Transverse colon (tissue), 3 donors: ENCODE measurements around the gene KCTD6.

Experiments used
- EP300 ChIP-seq: sonication (generic); formaldehyde crosslinking; IDR thresholded peaks from one replicate; pipeline ENCODE4 v1.6.1; 2017; ENCODE audit warnings: antibody characterized with exemption, low read depth
- POLR2A ChIP-seq: fragments of 450-650 bp; IDR thresholded peaks from one replicate; pipeline ENCODE4 v1.6.1; 2016; ENCODE audit warnings: antibody characterized with exemption, mild to moderate bottlenecking, moderate library complexity
- TF ChIP-seq, protein P1 (sequence below), 5 experiments: fragments of 200-600 bp in 3 of 5; fragments of 450-650 bp in 2 of 5; sonication (generic) in 3 of 5; IDR thresholded peaks; 1 replicate in 2 of 5; 2 replicates in 3 of 5; pipeline ENCODE4 v1.5.1; 2016 to 2017; ENCODE audit warnings: antibody characterized with exemption in 5 of 5, inconsistent platforms in 3 of 5, mild to moderate bottlenecking in 2 of 5, moderate library complexity in 1 of 5

DNA sequence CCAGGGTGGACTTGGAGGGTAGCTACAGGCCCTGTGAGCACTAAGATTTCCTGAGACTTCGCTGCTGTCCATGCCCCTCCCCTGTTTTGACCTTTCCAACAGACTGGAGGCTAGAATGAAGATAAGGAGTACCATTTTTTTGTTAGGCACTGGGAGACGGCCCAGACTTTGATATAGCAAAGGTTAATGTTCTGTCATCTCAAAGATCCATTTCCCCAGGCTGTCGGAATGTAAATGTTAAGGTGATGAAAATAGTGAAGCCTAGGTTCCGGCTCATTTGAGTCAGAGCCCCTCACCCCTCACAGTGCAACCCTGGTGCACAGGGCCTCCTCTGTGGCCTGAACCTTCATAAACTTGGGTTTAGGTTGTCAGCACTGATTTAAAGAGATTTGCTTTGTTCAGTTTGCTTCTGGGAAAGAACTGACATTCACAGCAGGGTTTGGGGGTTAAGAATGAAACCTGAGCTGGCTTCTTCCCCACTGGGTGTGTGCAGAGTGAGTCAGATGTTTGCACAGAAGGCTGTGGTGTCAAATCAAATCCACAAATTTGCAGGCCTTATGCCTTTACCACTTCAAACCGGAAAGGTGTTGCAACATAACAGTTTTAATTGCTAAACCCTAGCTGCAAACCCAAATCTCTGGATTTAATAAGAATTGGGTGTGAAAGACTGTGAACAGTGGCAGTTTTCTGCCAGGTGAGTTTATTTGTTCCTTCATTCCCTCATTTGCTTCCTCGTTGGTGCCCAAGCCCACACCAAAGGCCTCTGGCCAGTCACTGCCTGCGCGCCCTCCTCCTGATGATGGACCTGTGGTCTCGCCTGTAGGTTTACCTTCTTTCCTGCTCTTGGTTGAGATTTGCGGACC, 20.6 kb upstream of the KCTD6 start:
- TF ChIP-seq, protein P1, sequence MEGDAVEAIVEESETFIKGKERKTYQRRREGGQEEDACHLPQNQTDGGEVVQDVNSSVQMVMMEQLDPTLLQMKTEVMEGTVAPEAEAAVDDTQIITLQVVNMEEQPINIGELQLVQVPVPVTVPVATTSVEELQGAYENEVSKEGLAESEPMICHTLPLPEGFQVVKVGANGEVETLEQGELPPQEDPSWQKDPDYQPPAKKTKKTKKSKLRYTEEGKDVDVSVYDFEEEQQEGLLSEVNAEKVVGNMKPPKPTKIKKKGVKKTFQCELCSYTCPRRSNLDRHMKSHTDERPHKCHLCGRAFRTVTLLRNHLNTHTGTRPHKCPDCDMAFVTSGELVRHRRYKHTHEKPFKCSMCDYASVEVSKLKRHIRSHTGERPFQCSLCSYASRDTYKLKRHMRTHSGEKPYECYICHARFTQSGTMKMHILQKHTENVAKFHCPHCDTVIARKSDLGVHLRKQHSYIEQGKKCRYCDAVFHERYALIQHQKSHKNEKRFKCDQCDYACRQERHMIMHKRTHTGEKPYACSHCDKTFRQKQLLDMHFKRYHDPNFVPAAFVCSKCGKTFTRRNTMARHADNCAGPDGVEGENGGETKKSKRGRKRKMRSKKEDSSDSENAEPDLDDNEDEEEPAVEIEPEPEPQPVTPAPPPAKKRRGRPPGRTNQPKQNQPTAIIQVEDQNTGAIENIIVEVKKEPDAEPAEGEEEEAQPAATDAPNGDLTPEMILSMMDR (IDR thresholded peaks at IDR 0.05), result no peak
- TF ChIP-seq EP300 (no peak), POLR2A (no peak)
